ENCODE results near the gene TMEM45B. TPM values are rescaled to one million over a fixed set of nuclear protein-coding genes. Genes with fewer than 3 reads are reported as not detected.
"Not testable (repeated sequence)": the region's sequence is repeated elsewhere in the genome, so short reads cannot be mapped to it uniquely, and the experiment has no call there.

The TMEM45B gene
- total RNA-seq, 2 experiments from 2014 or later: 2.1 to 3.1 TPM

DNA sequence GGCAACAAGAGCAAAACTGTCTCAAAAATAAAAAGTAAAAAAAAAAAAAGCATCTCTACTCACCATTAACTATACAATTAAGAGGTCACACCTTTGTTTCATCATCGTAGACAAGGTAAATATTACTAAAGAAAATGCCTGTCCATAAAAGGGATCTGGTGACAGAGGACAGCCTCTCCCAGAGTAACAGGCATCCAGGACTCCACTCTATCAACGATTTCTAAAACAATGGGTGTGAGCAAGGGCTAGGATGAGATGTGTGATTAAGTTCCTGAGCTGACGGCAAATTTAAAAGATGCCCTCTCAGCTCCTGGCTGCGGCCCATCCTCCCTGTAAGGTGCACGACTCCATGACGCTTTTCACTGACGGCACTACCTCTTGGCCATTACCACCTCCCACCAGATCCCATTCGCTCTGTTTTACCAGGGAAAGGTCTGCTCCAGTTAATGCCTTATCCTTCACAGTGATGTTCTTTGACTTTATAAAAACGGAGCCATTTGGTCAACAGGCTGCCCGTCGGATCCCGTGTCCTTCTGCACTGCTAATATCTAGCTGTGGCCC lies 2.3 kb upstream of the TMEM45B start:
- H3K4me1 Mint-ChIP-seq: peaks cover 24% of the 10 kb centered on the region
- H3K27me3 Mint-ChIP-seq: peaks cover 12% of the 10 kb centered on the region
- intact Hi-C loops (cut with DNase I, micrococcal nuclease): loop anchor here in 1 of 2 experiments (10.0 kb wide), 1 partner anchor 501 kb away; the partner anchor contains the start of gene ZBTB44

DNA sequence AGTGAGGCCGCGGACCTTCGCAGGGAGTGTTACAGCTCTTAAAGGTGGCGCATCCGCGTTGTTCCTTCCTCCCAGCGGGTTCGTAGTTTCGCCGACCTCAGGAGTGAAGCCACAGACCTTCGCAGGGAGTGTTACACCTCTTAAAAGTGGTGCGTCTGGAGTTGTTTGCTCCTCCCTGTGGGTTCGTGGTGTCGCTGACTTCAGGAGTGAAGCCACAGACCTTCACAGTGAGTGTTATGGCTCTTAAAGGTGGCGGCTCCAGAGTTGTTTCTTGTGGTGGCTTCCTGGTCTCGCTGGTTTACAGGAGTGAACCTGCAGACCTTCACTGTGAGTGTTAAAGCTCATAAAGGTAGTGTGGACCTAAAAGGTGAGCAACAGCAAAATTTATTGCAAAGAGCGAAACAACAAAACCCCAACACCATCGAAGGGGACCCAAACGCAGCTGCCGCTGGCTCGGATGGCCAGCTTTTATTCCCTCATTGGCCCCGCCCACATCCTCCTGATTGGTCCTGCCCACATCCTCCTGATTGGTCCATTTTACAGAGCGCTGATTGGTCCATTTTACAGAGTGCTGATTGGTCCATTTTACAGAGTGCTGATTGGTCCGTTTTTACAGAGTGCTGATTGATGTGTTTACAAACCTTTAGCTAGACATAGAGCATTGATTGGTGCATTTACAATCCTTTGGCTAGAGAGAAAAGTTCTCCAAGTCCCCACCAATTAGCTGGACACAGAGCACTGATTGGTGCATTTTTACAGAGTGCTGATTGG lies 1.2 kb upstream of the TMEM45B start:
- Mint-ChIP-seq H3K27ac (peak overlapping the region; percentile 39), H3K9me3 (ENCODE audit: low read depth) (peaks cover 7% of the 10 kb centered on the region), H3K36me3 (ENCODE audit: low read depth) (no peaks in the 10 kb centered on the region), H3K4me1 (peaks cover 24% of the 10 kb centered on the region), H3K27me3 (peaks cover 12% of the 10 kb centered on the region), H3K4me3 (peak overlapping the region; percentile 65)
- intact Hi-C loops (cut with DNase I, micrococcal nuclease): loop anchor here in 1 of 2 experiments (1.0 to 10.0 kb wide), 3 partner anchors 81 to 500 kb away; partner anchors contain the start of genes NFRKB and ZBTB44
- peak; percentile 78 for ATAC-seq
- peak; percentile 83 for DNase-seq
- CTCF ChIA-PET: interaction anchor here (0.6 to 0.9 kb wide), 4 partner anchors 397 to 1762 kb away, joined by 3 to 4 read pairs (median 3); no protein-coding TSS in a partner anchor
- POLR2A ChIA-PET: interaction anchor here (0.9 kb wide), 1 partner anchor 504 kb away, joined by 4 read pairs; no protein-coding TSS in a partner anchor

More for the DNA sequence above, 2.3 kb upstream of the TMEM45B start:
- Mint-ChIP-seq H3K4me3 (no peak overlapping the region), H3K27ac (no peak overlapping the region), H3K36me3 (ENCODE audit: low read depth) (no peaks in the 10 kb centered on the region), H3K9me3 (ENCODE audit: low read depth) (peaks cover 8% of the 10 kb centered on the region)
- CTCF ChIA-PET: interaction anchor here (0.6 to 0.7 kb wide), 2 partner anchors 19 to 553 kb away, joined by 3 to 4 read pairs; no protein-coding TSS in a partner anchor
- POLR2A ChIA-PET: interaction anchor here (0.6 kb wide), 1 partner anchor 102 kb away, joined by 5 read pairs; no protein-coding TSS in a partner anchor
- ATAC-seq (no peak), DNase-seq (no peak)

DNA sequence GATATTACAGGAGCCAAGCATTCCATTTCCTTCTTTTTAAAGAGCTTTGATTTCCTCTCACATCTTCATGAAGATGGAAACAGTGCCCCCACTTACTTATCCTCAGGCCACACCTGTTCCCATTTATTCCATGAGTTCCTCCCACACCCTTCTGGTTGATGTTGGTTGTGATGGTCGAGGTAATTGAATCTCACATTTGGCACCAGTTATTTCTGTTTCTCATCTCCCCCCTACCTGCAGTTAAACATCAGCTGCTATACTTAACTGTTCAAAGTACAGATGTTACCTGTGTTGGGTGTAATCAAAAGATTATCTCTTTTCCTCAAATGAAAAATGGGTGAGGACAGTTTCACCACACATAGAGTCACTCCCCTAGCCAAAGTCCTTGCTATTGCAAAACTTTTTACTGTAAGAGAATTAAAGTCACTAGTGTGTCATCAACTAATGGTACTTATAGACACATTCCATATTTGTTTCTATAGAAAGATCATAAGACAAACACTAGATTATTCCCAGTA lies 1.9 kb downstream of the TMEM45B start:
- ChIA-PET POLR2A (no interaction called here), CTCF (interaction anchor here (1.1 kb wide), 1 partner anchor 23 kb away, joined by 3 read pairs; no protein-coding TSS in a partner anchor)
- peaks cover 24% of the 10 kb centered on the region for H3K4me1 Mint-ChIP-seq
- intact Hi-C loops (cut with DNase I, micrococcal nuclease): loop anchor here in 1 of 2 experiments (10.0 kb wide), 1 partner anchor 497 kb away; the partner anchor contains the start of gene ZBTB44
- H3K27ac Mint-ChIP-seq: no peak overlapping the region
- no peak overlapping the region for H3K4me3 Mint-ChIP-seq
- H3K9me3 Mint-ChIP-seq (ENCODE audit: low read depth): peaks cover 2% of the 10 kb centered on the region
- ATAC-seq (no peak), DNase-seq (no peak)
- peaks cover 14% of the 10 kb centered on the region for H3K27me3 Mint-ChIP-seq
- H3K36me3 Mint-ChIP-seq (ENCODE audit: low read depth): no peaks in the 10 kb centered on the region

DNA sequence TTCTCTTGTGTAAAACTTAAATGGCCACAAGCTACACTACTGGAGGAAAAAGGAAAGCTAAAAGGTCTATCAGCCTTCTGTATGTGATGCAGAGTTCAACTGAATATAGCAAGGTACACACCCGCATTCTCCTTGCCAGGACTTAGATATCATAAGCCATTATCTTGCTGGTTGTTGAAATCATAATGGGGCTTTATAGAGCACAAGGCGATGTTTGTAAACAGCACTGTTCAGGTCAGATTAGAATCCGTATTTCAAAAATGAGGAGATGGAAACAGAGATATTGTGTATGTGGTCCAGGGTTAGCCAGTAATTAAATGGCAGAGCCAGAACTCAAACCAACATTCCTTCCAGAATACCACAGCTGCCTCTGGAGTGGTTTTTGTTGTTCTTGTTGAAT lies 2.6 kb downstream of the TMEM45B start:
- H3K36me3 Mint-ChIP-seq (ENCODE audit: low read depth); POLR2A ChIA-PET; H3K9me3 Mint-ChIP-seq (ENCODE audit: low read depth); ATAC-seq; H3K27ac Mint-ChIP-seq; DNase-seq; H3K4me3 Mint-ChIP-seq: not testable (repeated sequence)
- intact Hi-C loops (cut with DNase I, micrococcal nuclease): loop anchor here in 1 of 2 experiments (10.0 kb wide), 1 partner anchor 497 kb away; the partner anchor contains the start of gene ZBTB44
- CTCF ChIA-PET: interaction anchor here (0.6 to 1.1 kb wide), 3 partner anchors 20 to 1510 kb away, joined by 3 read pairs; no protein-coding TSS in a partner anchor
- H3K27me3 Mint-ChIP-seq: peaks cover 14% of the 10 kb centered on the region
- H3K4me1 Mint-ChIP-seq: peaks cover 24% of the 10 kb centered on the region

DNA sequence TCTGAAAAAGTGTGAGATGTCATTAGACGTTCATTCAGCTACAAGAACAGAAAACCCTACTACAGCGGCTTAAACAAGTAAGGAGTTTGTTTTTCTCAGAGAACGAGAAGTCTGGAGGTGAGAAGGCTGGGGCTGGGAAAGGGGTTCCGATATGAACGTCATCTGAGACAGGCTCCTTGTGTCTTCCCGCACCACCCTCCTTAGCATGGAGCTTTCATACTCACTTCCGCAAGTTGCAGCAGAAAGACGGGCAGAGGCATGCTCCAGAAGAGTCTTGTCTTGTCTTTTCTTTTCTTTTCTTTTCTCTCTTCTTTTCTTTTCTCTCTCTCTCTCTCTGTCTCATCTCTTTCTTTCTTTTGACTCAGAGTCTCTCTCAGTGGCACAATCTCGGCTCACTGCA lies 3.6 kb downstream of the TMEM45B start:
- ChIA-PET POLR2A (no interaction called here), CTCF (no interaction called here)
- intact Hi-C loops (cut with DNase I, micrococcal nuclease): loop anchor here in 1 of 2 experiments (10.0 kb wide), 1 partner anchor 496 kb away; the partner anchor contains the start of gene ZBTB44

DNA sequence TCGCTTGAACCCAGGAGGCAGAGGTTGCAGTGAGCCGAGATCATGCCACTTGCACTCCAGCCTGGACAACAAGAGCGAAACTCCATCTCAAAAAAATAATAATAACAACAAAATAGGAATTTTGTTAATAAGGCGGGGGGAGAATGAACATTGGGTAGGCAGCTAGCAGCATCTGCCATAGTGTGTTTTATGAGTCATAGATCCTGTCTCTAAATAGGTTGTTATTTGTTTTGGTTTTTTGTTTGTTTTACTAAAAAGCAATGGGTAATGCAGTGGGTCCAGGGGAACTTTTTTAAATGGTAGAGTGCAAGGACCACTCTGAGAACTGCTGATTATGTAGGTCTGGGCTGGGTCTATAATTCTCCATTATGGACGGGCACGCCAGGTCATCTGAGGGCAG lies 4.6 kb downstream of the TMEM45B start:
- H3K27ac Mint-ChIP-seq; DNase-seq; H3K27me3 Mint-ChIP-seq; POLR2A ChIA-PET; H3K36me3 Mint-ChIP-seq (ENCODE audit: low read depth); H3K4me3 Mint-ChIP-seq; H3K9me3 Mint-ChIP-seq (ENCODE audit: low read depth); H3K4me1 Mint-ChIP-seq; CTCF ChIA-PET; intact Hi-C loops (cut with DNase I, micrococcal nuclease); ATAC-seq: not testable (repeated sequence)

More for the DNA sequence above, 3.6 kb downstream of the TMEM45B start:
- peaks cover 14% of the 10 kb centered on the region for H3K27me3 Mint-ChIP-seq
- DNase-seq (no peak), ATAC-seq (no peak)
- no peak overlapping the region for H3K4me3 Mint-ChIP-seq
- H3K9me3 Mint-ChIP-seq (ENCODE audit: low read depth): peaks cover 2% of the 10 kb centered on the region
- H3K4me1 Mint-ChIP-seq: peaks cover 16% of the 10 kb centered on the region
- no peak overlapping the region for H3K27ac Mint-ChIP-seq
- no peaks in the 10 kb centered on the region for H3K36me3 Mint-ChIP-seq (ENCODE audit: low read depth)

DNA sequence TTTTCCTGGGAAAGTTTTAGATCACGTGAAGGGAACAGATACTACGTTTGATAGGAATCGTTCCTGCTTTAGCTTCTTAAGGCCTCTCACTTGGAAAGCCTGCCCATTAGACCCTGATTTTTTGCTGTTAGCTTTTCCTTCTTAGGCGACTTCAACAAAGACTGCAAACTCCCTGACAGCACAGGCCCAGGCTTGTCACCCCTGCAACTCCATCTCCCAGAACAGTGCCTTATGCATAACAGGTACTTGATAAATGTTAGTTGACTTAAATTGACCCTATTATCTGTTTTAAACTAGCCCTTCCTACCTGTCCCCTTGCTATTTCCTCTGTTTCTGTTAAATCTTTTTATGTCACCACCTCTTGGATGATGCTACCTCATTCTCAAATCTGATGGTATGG lies 7.6 kb downstream of the TMEM45B start:
- H3K27me3 Mint-ChIP-seq; H3K36me3 Mint-ChIP-seq (ENCODE audit: low read depth); H3K4me1 Mint-ChIP-seq; H3K4me3 Mint-ChIP-seq; H3K9me3 Mint-ChIP-seq (ENCODE audit: low read depth); POLR2A ChIA-PET; DNase-seq; ATAC-seq; H3K27ac Mint-ChIP-seq; intact Hi-C loops (cut with DNase I, micrococcal nuclease): not testable (repeated sequence)
- CTCF ChIA-PET: interaction anchor here (0.9 kb wide), 1 partner anchor 51 kb away, joined by 3 read pairs; no protein-coding TSS in a partner anchor

DNA sequence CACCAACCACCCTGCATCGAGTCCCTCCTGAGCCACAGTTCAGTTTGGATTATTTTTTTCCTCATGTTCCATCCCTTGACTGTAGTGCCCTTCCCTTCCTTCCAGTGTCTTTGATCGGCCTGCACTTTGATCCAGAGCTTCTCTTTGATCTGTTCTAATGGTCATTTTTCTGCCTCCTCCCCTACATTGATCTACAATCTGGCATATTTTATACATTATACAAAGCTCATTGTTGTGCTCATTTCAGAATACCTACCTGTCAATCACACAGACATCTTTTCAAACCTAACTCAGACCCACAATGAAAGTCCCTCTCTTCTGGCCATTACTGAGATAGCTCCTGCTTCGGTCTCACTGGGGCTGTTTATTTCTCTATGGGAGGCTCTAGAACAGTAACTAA lies 8.2 kb downstream of the TMEM45B start:
- H3K9me3 Mint-ChIP-seq (ENCODE audit: low read depth); H3K4me1 Mint-ChIP-seq; H3K36me3 Mint-ChIP-seq (ENCODE audit: low read depth); H3K4me3 Mint-ChIP-seq; intact Hi-C loops (cut with DNase I, micrococcal nuclease); ATAC-seq; H3K27me3 Mint-ChIP-seq; DNase-seq; H3K27ac Mint-ChIP-seq; POLR2A ChIA-PET: not testable (repeated sequence)
- CTCF ChIA-PET: interaction anchor here (0.9 kb wide), 1 partner anchor 51 kb away, joined by 3 read pairs; no protein-coding TSS in a partner anchor

DNA sequence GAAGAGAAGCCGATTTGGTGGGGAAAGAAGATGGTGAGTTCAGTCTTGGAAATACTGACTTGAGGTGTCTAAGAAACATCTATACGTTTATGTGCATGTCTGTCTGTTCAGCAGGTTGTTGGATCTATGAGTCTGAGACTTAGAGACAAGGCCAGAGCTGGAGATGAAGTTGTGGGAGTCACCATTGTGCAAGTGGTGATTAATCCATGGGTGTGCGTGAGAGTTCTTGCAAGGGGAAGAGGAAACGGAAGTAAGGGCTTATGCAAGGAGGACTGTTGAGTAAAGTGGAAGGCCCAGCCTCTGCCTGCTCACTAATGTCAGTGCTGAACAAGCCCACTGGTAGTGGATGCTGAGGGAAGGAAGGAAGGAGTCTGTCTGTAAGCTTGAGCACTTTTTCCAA lies 9.7 kb downstream of the TMEM45B start:
- CTCF ChIA-PET: no interaction called here

DNA sequence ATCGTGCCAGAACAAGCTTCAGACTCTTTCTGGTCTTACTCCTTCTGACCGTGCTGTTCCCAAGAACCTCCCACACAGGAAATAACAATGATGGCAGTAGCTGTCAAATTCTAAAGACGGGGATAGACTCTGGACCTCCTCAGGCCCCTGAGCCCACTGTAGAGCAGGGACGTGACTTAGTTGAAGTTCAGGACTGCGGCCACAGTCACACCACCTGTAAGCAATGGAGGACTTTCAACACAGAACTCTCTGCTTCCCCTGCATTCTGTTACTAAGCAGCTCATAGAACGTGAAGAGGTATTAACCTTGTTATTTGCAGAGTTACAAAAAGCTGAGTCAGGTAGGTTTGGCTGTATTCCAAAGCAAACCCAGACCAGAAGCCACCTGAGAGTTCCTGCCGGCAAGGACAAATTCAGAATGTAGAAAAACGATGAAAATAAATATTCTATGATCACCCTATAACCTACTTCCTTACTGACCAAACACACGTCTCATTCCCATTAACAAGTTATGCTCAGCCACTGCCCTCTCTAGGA lies 12.7 kb downstream of the TMEM45B start:
- DNase-seq: no peak
- CTCF ChIA-PET: no interaction called here
- intact Hi-C loops (cut with DNase I, micrococcal nuclease): no loop called here

More for the DNA sequence above, 9.7 kb downstream of the TMEM45B start:
- ATAC-seq: no peak
- POLR2A ChIA-PET: no interaction called here
- Mint-ChIP-seq H3K4me3 (no peak overlapping the region), H3K36me3 (ENCODE audit: low read depth) (peaks cover 2% of the 10 kb centered on the region), H3K9me3 (ENCODE audit: low read depth) (no peaks in the 10 kb centered on the region), H3K27me3 (peaks cover 2% of the 10 kb centered on the region), H3K4me1 (peaks cover 9% of the 10 kb centered on the region), H3K27ac (no peak overlapping the region)
- intact Hi-C loops (cut with DNase I, micrococcal nuclease): no loop called here
- DNase-seq: no peak

DNA sequence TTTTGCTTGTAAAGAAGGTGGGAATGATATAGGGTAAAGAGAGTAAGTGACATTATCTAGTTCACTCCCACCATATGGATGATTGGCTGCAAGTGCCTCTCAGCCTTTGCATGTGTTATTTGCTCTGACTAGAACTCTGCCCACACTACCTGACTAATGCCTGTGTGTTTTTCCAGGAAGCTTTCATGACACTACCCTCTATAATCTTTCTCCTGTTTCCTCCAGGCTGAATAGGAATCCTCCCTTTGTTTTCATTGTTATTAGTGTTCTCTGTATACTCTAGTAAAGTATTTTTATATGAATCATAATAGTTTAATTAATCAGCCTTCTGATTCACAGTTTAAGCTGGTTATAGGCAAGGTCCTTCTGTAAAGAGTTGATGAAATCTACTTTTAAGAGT lies 13.8 kb downstream of the TMEM45B start:
- CTCF ChIA-PET; H3K27ac Mint-ChIP-seq; intact Hi-C loops (cut with DNase I, micrococcal nuclease); POLR2A ChIA-PET; H3K9me3 Mint-ChIP-seq (ENCODE audit: low read depth); H3K36me3 Mint-ChIP-seq (ENCODE audit: low read depth); H3K4me3 Mint-ChIP-seq; H3K27me3 Mint-ChIP-seq; DNase-seq: not testable (repeated sequence)
- peak; percentile 69 for ATAC-seq
- H3K4me1 Mint-ChIP-seq: peaks cover 13% of the 10 kb centered on the region

More for the DNA sequence above, 12.7 kb downstream of the TMEM45B start:
- H3K9me3 Mint-ChIP-seq (ENCODE audit: low read depth): no peaks in the 10 kb centered on the region
- H3K36me3 Mint-ChIP-seq (ENCODE audit: low read depth): peaks cover 2% of the 10 kb centered on the region
- no peaks in the 10 kb centered on the region for H3K27me3 Mint-ChIP-seq
- H3K27ac Mint-ChIP-seq: peak overlapping the region; percentile 22
- ATAC-seq: no peak
- H3K4me3 Mint-ChIP-seq: no peak overlapping the region
- POLR2A ChIA-PET: interaction anchor here (0.7 kb wide), 1 partner anchor 150 kb away, joined by 3 read pairs; no protein-coding TSS in a partner anchor
- peaks cover 13% of the 10 kb centered on the region for H3K4me1 Mint-ChIP-seq
